ENCODE results near the gene RAMAC.
"Not testable (repeated sequence)": the region's sequence is repeated elsewhere in the genome, so short reads cannot be mapped to it uniquely, and the experiment has no call there.

The RAMAC gene

GRCh38 chr15:82969353-82969752, 16.7 kb upstream of the RAMAC start:
- no peak for DNase-seq

GRCh38 chr15:82970078-82970686, 15.8 kb upstream of the RAMAC start:
- DNase-seq: no peak

- no peak for DNase-seq
Observed at GRCh38 chr15:82970696-82971095, 15.3 kb upstream of the RAMAC start.

- DNase-seq: no peak
Observed at GRCh38 chr15:82971218-82971984, 14.6 kb upstream of the RAMAC start.

- no peak for DNase-seq
Observed at GRCh38 chr15:82972990-82973389, 13.0 kb upstream of the RAMAC start.

- no peak for DNase-seq
Observed at GRCh38 chr15:82977076-82977475, 8.9 kb upstream of the RAMAC start.

GRCh38 chr15:82978438-82978837, 7.6 kb upstream of the RAMAC start:
- DNase-seq: no peak

- no peak for DNase-seq
Observed at GRCh38 chr15:82979726-82980125, 6.3 kb upstream of the RAMAC start.

GRCh38 chr15:82980981-82981380, 5.0 kb upstream of the RAMAC start:
- DNase-seq: no peak

GRCh38 chr15:82986442-82986780, 401 bp downstream of the RAMAC start:
- peak; percentile 43 for DNase-seq

GRCh38 chr15:82992436-82992998, 6.5 kb downstream of the RAMAC start:
- no peak for DNase-seq

GRCh38 chr15:82993144-82993543, 7.1 kb downstream of the RAMAC start:
- DNase-seq: no peak

- DNase-seq: no peak
Observed at GRCh38 chr15:82995076-82995475, 9.1 kb downstream of the RAMAC start.

GRCh38 chr15:82995938-82996337, 9.9 kb downstream of the RAMAC start:
- DNase-seq: no peak

GRCh38 chr15:82999426-82999825, 13.4 kb downstream of the RAMAC start:
- no peak for DNase-seq

GRCh38 chr15:82999905-83000671, 14.1 kb downstream of the RAMAC start:
- peak; percentile 65 for DNase-seq

GRCh38 chr15:83000672-83001031, 14.6 kb downstream of the RAMAC start:
- not testable (repeated sequence) for DNase-seq

- DNase-seq: peak; percentile 83
Observed at GRCh38 chr15:83010709-83011270, 24.8 kb downstream of the RAMAC start.

- peak; percentile 89 for DNase-seq
Observed at GRCh38 chr15:83011271-83012075, 25.5 kb downstream of the RAMAC start, which contains the start of gene C15orf40. TSS of gene C15orf40 (minus strand) at chr15:83011639. CDS start at chr15:83011607, 32 bp downstream.

GRCh38 chr15:83012076-83012426, 26.0 kb downstream of the RAMAC start:
- DNase-seq: no peak

GRCh38 chr15:83012636-83013035, 26.6 kb downstream of the RAMAC start:
- no peak for DNase-seq

GRCh38 chr15:83014205-83014653, 28.2 kb downstream of the RAMAC start:
- no peak for DNase-seq
